ENCODE results near the gene PWWP2B. TPM values are rescaled to one million over a fixed set of nuclear protein-coding genes. Genes with fewer than 3 reads are reported as not detected.

The PWWP2B gene
- total and polyA plus RNA-seq, 9 of the 15 experiments (the other 6 are each of a cell fraction or from before 2014, with no cell fraction given): 0.07 to 9.2 (median 1.6) TPM; not detected in 1

DNA sequence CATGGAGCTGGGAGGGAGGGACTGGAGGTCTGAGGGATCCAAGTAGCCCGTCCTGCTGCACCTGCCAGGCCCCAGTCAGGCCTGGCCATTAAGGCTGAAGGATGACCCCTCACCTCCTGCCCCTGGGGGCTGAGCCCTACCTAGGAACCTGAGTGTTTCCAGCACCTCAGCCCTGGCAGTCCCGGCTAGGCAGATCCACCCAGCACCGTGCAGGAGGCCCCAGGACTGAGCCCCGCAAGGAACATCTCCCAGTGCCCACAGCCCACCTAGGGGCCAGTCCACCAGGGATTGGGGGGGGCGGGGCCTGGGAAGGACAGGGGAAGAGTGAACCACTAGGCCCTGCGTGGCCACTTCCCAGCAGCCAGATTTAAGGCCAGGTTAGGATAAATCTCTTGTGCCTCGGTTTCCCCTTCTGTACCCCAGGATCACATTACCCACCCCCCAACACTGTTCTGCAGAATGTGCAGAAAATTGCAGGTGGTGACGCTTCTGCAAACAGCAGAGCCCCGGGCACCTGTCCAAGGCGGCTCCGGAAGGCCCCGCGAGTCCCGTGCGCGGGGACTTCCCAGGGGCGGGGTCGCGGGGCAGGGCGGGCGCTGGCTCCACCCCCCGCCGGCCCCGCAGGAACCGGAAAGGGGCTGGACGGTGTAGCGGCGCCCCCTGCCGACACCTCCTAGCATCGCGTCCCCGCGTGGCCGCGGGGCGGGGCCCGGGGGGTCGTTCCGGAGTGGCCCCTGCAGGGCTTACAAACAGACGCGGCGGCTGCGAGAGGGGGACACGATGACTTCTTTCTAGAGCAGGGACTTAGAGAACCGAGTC lies 55.9 kb downstream of the PWWP2B start (continued):
- 0 out of 2 replicates have a peak, but pooled peaks have one; percentile 20 for TF ChIP-seq MYC (IDR thresholded peaks at IDR 0.05; ENCODE audit: low read depth, low read length)
- no peak for TF ChIP-seq MYC (CRISPR knock-in tag; IDR thresholded peaks at IDR 0.05; ENCODE audit: borderline replicate concordance, low read depth)
- TF ChIP-seq, protein P1, sequence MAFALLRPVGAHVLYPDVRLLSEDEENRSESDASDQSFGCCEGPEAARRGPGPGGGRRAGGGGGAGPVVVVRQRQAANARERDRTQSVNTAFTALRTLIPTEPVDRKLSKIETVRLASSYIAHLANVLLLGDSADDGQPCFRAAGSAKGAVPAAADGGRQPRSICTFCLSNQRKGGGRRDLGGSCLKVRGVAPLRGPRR (CRISPR knock-in tag; IDR thresholded peaks at IDR 0.05): no peak
- TF ChIP-seq, protein P2, sequence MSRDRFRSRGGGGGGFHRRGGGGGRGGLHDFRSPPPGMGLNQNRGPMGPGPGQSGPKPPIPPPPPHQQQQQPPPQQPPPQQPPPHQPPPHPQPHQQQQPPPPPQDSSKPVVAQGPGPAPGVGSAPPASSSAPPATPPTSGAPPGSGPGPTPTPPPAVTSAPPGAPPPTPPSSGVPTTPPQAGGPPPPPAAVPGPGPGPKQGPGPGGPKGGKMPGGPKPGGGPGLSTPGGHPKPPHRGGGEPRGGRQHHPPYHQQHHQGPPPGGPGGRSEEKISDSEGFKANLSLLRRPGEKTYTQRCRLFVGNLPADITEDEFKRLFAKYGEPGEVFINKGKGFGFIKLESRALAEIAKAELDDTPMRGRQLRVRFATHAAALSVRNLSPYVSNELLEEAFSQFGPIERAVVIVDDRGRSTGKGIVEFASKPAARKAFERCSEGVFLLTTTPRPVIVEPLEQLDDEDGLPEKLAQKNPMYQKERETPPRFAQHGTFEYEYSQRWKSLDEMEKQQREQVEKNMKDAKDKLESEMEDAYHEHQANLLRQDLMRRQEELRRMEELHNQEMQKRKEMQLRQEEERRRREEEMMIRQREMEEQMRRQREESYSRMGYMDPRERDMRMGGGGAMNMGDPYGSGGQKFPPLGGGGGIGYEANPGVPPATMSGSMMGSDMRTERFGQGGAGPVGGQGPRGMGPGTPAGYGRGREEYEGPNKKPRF (IDR thresholded peaks at IDR 0.05; ENCODE audit: low read depth, low read length): no peak
- no peak for TF ChIP-seq SAFB (IDR thresholded peaks at IDR 0.05; ENCODE audit: borderline replicate concordance, low read depth, low read length)
- no peak for TF ChIP-seq BCOR (IDR thresholded peaks at IDR 0.05)
- TF ChIP-seq MCM5 (IDR thresholded peaks at IDR 0.05; ENCODE audit: low read depth): no peak
- no peak for TF ChIP-seq PPARD (CRISPR knock-in tag; IDR thresholded peaks at IDR 0.05)
- TF ChIP-seq, protein P3, sequence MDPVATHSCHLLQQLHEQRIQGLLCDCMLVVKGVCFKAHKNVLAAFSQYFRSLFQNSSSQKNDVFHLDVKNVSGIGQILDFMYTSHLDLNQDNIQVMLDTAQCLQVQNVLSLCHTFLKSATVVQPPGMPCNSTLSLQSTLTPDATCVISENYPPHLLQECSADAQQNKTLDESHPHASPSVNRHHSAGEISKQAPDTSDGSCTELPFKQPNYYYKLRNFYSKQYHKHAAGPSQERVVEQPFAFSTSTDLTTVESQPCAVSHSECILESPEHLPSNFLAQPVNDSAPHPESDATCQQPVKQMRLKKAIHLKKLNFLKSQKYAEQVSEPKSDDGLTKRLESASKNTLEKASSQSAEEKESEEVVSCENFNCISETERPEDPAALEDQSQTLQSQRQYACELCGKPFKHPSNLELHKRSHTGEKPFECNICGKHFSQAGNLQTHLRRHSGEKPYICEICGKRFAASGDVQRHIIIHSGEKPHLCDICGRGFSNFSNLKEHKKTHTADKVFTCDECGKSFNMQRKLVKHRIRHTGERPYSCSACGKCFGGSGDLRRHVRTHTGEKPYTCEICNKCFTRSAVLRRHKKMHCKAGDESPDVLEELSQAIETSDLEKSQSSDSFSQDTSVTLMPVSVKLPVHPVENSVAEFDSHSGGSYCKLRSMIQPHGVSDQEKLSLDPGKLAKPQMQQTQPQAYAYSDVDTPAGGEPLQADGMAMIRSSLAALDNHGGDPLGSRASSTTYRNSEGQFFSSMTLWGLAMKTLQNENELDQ (CRISPR knock-in tag; IDR thresholded peaks at IDR 0.05; ENCODE audit: borderline replicate concordance): no peak
- TF ChIP-seq SRF (CRISPR knock-in tag; IDR thresholded peaks at IDR 0.05): no peak
- no peak for TF ChIP-seq MEIS2 (IDR thresholded peaks at IDR 0.05; ENCODE audit: partially characterized antibody)
- no peak for TF ChIP-seq CBX8 (IDR thresholded peaks at IDR 0.05; ENCODE audit: borderline replicate concordance, extremely low read depth, low read depth, low read length, poor library complexity, severe bottlenecking)
- TF ChIP-seq, protein P4, sequence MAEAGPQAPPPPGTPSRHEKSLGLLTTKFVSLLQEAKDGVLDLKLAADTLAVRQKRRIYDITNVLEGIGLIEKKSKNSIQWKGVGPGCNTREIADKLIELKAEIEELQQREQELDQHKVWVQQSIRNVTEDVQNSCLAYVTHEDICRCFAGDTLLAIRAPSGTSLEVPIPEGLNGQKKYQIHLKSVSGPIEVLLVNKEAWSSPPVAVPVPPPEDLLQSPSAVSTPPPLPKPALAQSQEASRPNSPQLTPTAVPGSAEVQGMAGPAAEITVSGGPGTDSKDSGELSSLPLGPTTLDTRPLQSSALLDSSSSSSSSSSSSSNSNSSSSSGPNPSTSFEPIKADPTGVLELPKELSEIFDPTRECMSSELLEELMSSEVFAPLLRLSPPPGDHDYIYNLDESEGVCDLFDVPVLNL (CRISPR knock-in tag; IDR thresholded peaks at IDR 0.05; ENCODE audit: low read depth): no peak
- no peak for TF ChIP-seq CREB1 (IDR thresholded peaks at IDR 0.05)
- no peak for TF ChIP-seq CREB1 (CRISPR knock-in tag; IDR thresholded peaks at IDR 0.05)
- no peak for TF ChIP-seq KLF1 (tag; IDR thresholded peaks at IDR 0.05)
- TF ChIP-seq POLR2G (IDR thresholded peaks at IDR 0.05; ENCODE audit: low read depth, low read length): no peak

Measured in K562 (cell line).